ENCODE data around the gene TMEM163.
"Not testable (repeated sequence)": the region's sequence is repeated elsewhere in the genome, so short reads cannot be mapped to it uniquely, and the experiment has no call there.

TMEM163 gene

GRCh38 chr2:134573085-134573370, 145.8 kb downstream of the TMEM163 start:
- no peak for DNase-seq

- DNase-seq: no peak
Measured at GRCh38 chr2:134572314-134573084, 146.3 kb downstream of the TMEM163 start.

- no peak for DNase-seq
Measured at GRCh38 chr2:134570676-134571075, 148.1 kb downstream of the TMEM163 start.

- no peak for DNase-seq
Measured at GRCh38 chr2:134568413-134568812, 150.4 kb downstream of the TMEM163 start.

- no peak for DNase-seq
Measured at GRCh38 chr2:134567666-134568065, 151.1 kb downstream of the TMEM163 start.

- DNase-seq: not testable (repeated sequence)
Measured at GRCh38 chr2:134564955-134565354, 153.8 kb downstream of the TMEM163 start.

- no peak for DNase-seq
Measured at GRCh38 chr2:134564549-134564948, 154.3 kb downstream of the TMEM163 start.

- DNase-seq: no peak
Measured at GRCh38 chr2:134558208-134558830, 160.5 kb downstream of the TMEM163 start.

- DNase-seq: no peak
Measured at GRCh38 chr2:134555411-134555810, 163.4 kb downstream of the TMEM163 start.

GRCh38 chr2:134553657-134554056, 165.1 kb downstream of the TMEM163 start:
- no peak for DNase-seq

- no peak for DNase-seq
Measured at GRCh38 chr2:134550566-134551164, 168.1 kb downstream of the TMEM163 start.

- DNase-seq: no peak
Measured at GRCh38 chr2:134549104-134549503, 169.7 kb downstream of the TMEM163 start.

- no peak for DNase-seq
Measured at GRCh38 chr2:134540990-134541389, 177.8 kb downstream of the TMEM163 start.

- DNase-seq: no peak
Measured at GRCh38 chr2:134539981-134540380, 178.8 kb downstream of the TMEM163 start.

GRCh38 chr2:134537702-134538101, 181.1 kb downstream of the TMEM163 start:
- no peak for DNase-seq

GRCh38 chr2:134537121-134537520, 181.7 kb downstream of the TMEM163 start:
- DNase-seq: no peak

GRCh38 chr2:134536296-134536695, 182.5 kb downstream of the TMEM163 start:
- DNase-seq: no peak

- DNase-seq: no peak
Measured at GRCh38 chr2:134532537-134532936, 186.3 kb downstream of the TMEM163 start.

GRCh38 chr2:134527381-134527780, 191.4 kb downstream of the TMEM163 start:
- no peak for DNase-seq

- no peak for DNase-seq
Measured at GRCh38 chr2:134522496-134523455, 196.0 kb downstream of the TMEM163 start.

GRCh38 chr2:134518101-134518500, 200.7 kb downstream of the TMEM163 start:
- DNase-seq: no peak

- no peak for DNase-seq
Measured at GRCh38 chr2:134515137-134515536, 203.7 kb downstream of the TMEM163 start.

- no peak for DNase-seq
Measured at GRCh38 chr2:134513465-134513804, 205.4 kb downstream of the TMEM163 start.
